ENCODE data around the gene OVCA2.

OVCA2 gene

GRCh38 chr17:2050300-2051060, 8.7 kb downstream of the OVCA2 start:
- TF ChIP-seq CTCF (IDR thresholded peaks at IDR 0.05; ENCODE audit: insufficient read depth, low read depth, low read length, missing control alignments) = no peak
- DNase-seq (ENCODE audit: low read depth) = peak; percentile 80
- peak overlapping the region; percentile 34 for H3K4me3 ChIP-seq (ENCODE audit: low read depth, low read length)

GRCh38 chr17:2051061-2051932, 9.5 kb downstream of the OVCA2 start:
- TF ChIP-seq CTCF (IDR thresholded peaks at IDR 0.05; ENCODE audit: insufficient read depth, low read depth, low read length, missing control alignments) = no peak
- no peak for DNase-seq (ENCODE audit: low read depth)
- no peak overlapping the region for H3K4me3 ChIP-seq (ENCODE audit: low read depth, low read length)

GRCh38 chr17:2051933-2052559, 10.2 kb downstream of the OVCA2 start:
- no peak for TF ChIP-seq CTCF (IDR thresholded peaks at IDR 0.05; ENCODE audit: insufficient read depth, low read depth, low read length, missing control alignments)
- H3K4me3 ChIP-seq (ENCODE audit: low read depth, low read length) = no peak overlapping the region
- no peak for DNase-seq (ENCODE audit: low read depth)

- TF ChIP-seq CTCF (IDR thresholded peaks at IDR 0.05; ENCODE audit: insufficient read depth, low read depth, low read length, missing control alignments) = peak; percentile 72
- peak; percentile 81 for DNase-seq (ENCODE audit: low read depth)
- peak overlapping the region; percentile 79 for H3K4me3 ChIP-seq (ENCODE audit: low read depth, low read length)
These were observed 11.8 kb downstream of the OVCA2 start for GRCh38 chr17:2053380-2054261.

GRCh38 chr17:2054262-2054511, 12.4 kb downstream of the OVCA2 start:
- no peak for TF ChIP-seq CTCF (IDR thresholded peaks at IDR 0.05; ENCODE audit: insufficient read depth, low read depth, low read length, missing control alignments)
- DNase-seq (ENCODE audit: low read depth) = no peak
- H3K4me3 ChIP-seq (ENCODE audit: low read depth, low read length) = peak overlapping the region; percentile 79

- peak; percentile 87 for DNase-seq (ENCODE audit: low read depth)
- TF ChIP-seq CTCF (IDR thresholded peaks at IDR 0.05; ENCODE audit: insufficient read depth, low read depth, low read length, missing control alignments) = peak; percentile 86
- H3K4me3 ChIP-seq (ENCODE audit: low read depth, low read length) = peak within 1 kb of the TSS; percentile 79
These were observed 12.9 kb downstream of the OVCA2 start, which contains the start of gene HIC1 for GRCh38 chr17:2054512-2055291. TSS of gene HIC1 (plus strand) at chr17:2055103. CDS start at chr17:2056691, 1,588 bp downstream.
